ENCODE results near the gene SLC28A2. TPM values are rescaled to one million over a fixed set of nuclear protein-coding genes. Genes with fewer than 3 reads are reported as not detected.

Gene SLC28A2
- total and polyA plus RNA-seq, 9 of the 15 experiments (the other 6 are each of a cell fraction or from before 2014, with no cell fraction given): 0.03 to 0.04 TPM; not detected in 7

- in situ Hi-C loops (cut with MboI) (no loop called here), intact Hi-C loops (cut with micrococcal nuclease) (no loop called here)
- H3K4me2 ChIP-seq (ENCODE audit: insufficient read depth, low read length): peak overlapping the region; percentile 96
- no peaks in the 10 kb centered on the region for H3K27me3 ChIP-seq (ENCODE audit: control insufficient read depth in 2 of 2, insufficient read depth in 2 of 2, low read length in 2 of 2)
- H3K79me2 ChIP-seq (ENCODE audit: control insufficient read depth, insufficient read depth, low read length): no peaks in the 10 kb centered on the region
- WGBS (ENCODE audit: insufficient coverage, low coverage, missing lambda C conversion rate): 6% methylated on average over 23 of the region's 33 CpGs
- POLR2A ChIA-PET: interaction anchor here (0.6 to 0.8 kb wide), 5 partner anchors 9 to 178 kb away, joined by 3 to 5 read pairs (median 3); no protein-coding TSS in a partner anchor
- BruUV-seq (replicated peaks): no TSS peak
- peaks cover 0 to 4% of the 10 kb centered on the region in 2 experiments; a peak in 2 of 5 replicates for H3K4me1 ChIP-seq (replicated peaks in 1 of 2; ENCODE audit: control insufficient read depth in 2 of 2, insufficient read depth in 2 of 2, low read length in 2 of 2)
- H3K9me1 ChIP-seq (ENCODE audit: control insufficient read depth, insufficient read depth, low read length): no peaks in the 10 kb centered on the region
- CTCF ChIA-PET (ENCODE audit: low intra/inter-chr PET ratio): no interaction called here
- no peaks in the 10 kb centered on the region; the same call in 1 of the 2 replicates for H3K9me3 ChIP-seq (replicated peaks; ENCODE audit: control insufficient read depth, insufficient read depth, low read depth, low read length)
- peak overlapping the region; percentile 55 for H3K27ac ChIP-seq (ENCODE audit: extremely low read depth, low read depth, low read length)
- peak; percentile 91 to 97 (median 94) for DNase-seq (ENCODE audit: extremely low read depth in 1 of 4, low spot score in 3 of 4)
- H3K4me3 ChIP-seq: peak overlapping the region; percentile 51
- peak overlapping the region; percentile 66 to 67; a peak in 3 of 4 replicates for H3K9ac ChIP-seq (ENCODE audit: insufficient read depth in 1 of 2, low read depth in 2 of 2, low read length in 2 of 2)
- no peaks in the 10 kb centered on the region for H4K20me1 ChIP-seq (replicated peaks; ENCODE audit: control insufficient read depth, insufficient read depth, low read length)
- peak; percentile 100 for ATAC-seq
- H3K36me3 ChIP-seq (ENCODE audit: control insufficient read depth, insufficient read depth, low read length): no peaks in the 10 kb centered on the region
- peak; percentile 98 for FAIRE-seq
- H2AFZ ChIP-seq (ENCODE audit: low read depth, low read length): peak overlapping the region; percentile 99
- peak; percentile 19 for TF ChIP-seq CCNT2 (IDR thresholded peaks at IDR 0.05; ENCODE audit: borderline replicate concordance, extremely low read depth, insufficient read length, low read depth, low read length)
- TF ChIP-seq NR2C1 (IDR thresholded peaks at IDR 0.05): peak; percentile 71
- peak; percentile 53 for TF ChIP-seq NR2C1 (tag; IDR thresholded peaks at IDR 0.05)
- TF ChIP-seq ATF1 (CRISPR knock-in tag; IDR thresholded peaks at IDR 0.05): no peak
- TF ChIP-seq ATF1 (tag; IDR thresholded peaks at IDR 0.05): peak; percentile 95
- peak; percentile 93 for TF ChIP-seq GABPA (tag; conservative IDR thresholded peaks at IDR 0.05; ENCODE audit: low read depth)
- no peak for TF ChIP-seq PCBP2 (IDR thresholded peaks at IDR 0.05; ENCODE audit: low read depth, low read length, poor library complexity, severe bottlenecking)
- no peak for TF ChIP-seq TCF15 (CRISPR knock-in tag; IDR thresholded peaks at IDR 0.05)
- TF ChIP-seq RAD21 (CRISPR knock-in tag; conservative IDR thresholded peaks at IDR 0.05 in 1 of 2, IDR thresholded peaks at IDR 0.05 in 1 of 2): no peak
- TF ChIP-seq ZC3H4 (CRISPR knock-in tag; IDR thresholded peaks at IDR 0.05; ENCODE audit: borderline replicate concordance): no peak
- peak; percentile 65 for TF ChIP-seq POLR2H (tag; IDR thresholded peaks at IDR 0.05; ENCODE audit: low read depth)
- no peak for TF ChIP-seq CBX8 (IDR thresholded peaks at IDR 0.05; ENCODE audit: borderline replicate concordance, extremely low read depth, low read depth, low read length, poor library complexity, severe bottlenecking)
- TF ChIP-seq NRF1 (conservative IDR thresholded peaks at IDR 0.05 in 1 of 2, IDR thresholded peaks at IDR 0.05 in 1 of 2): peak; percentile 93 to 94
- peak; percentile 61 for TF ChIP-seq SP2 (IDR thresholded peaks at IDR 0.05; ENCODE audit: extremely low read depth, low read depth, low read length, poor library complexity, severe bottlenecking)
- TF ChIP-seq KAT8 (IDR thresholded peaks at IDR 0.05; ENCODE audit: low read depth): no peak
- peak; percentile 58; the same call in 1 of the 2 replicates for TF ChIP-seq PHF8 (IDR thresholded peaks at IDR 0.05; ENCODE audit: borderline replicate concordance, low read length)
- TF ChIP-seq MYNN (IDR thresholded peaks at IDR 0.05): no peak
- TF ChIP-seq MYNN (CRISPR knock-in tag; IDR thresholded peaks at IDR 0.05): no peak
- TF ChIP-seq ZNF431 (CRISPR knock-in tag; IDR thresholded peaks at IDR 0.05): no peak
- peak in 1 of 2 experiments; percentile 69; a peak in 1 of 3 replicates for TF ChIP-seq CBX3 (IDR thresholded peaks at IDR 0.05; ENCODE audit: borderline replicate concordance in 1 of 2, low read length in 2 of 2)
- TF ChIP-seq NR2C2 (CRISPR knock-in tag; IDR thresholded peaks at IDR 0.05): no peak
- TF ChIP-seq NR2C2 (tag; IDR thresholded peaks at IDR 0.05): peak; percentile 91
These were observed 27.1 kb downstream of the SLC28A2 start for GRCh38 chr15:45279024-45279698.
